HepG2 (cell line): Measurements from ENCODE around the gene PRM3. TPM values are rescaled to one million over a fixed set of nuclear protein-coding genes. Genes with fewer than 3 reads are reported as not detected.

Experiments
- ATF6 ChIP-seq: sonication (generic); formaldehyde crosslinking; conservative IDR thresholded peaks from 2 replicates; pipeline ENCODE4 v1.4.0; 2020; ENCODE audit warnings: missing genetic modification reagents
- ATM ChIP-seq: fragments of 450-650 bp; IDR thresholded peaks from 2 replicates; pipeline ENCODE4 v1.7.1; 2017; ENCODE audit warnings: mild to moderate bottlenecking, borderline replicate concordance
- BORCS8-MEF2B ChIP-seq: sonication (generic); formaldehyde crosslinking; IDR thresholded peaks from 2 replicates; pipeline ENCODE4 v1.8.0; 2022; ENCODE audit warnings: mild to moderate bottlenecking, missing genetic modification reagents
- CHD4 ChIP-seq: fragments of 200-600 bp; sonication (generic); IDR thresholded peaks from 2 replicates; pipeline ENCODE4 v1.7.0; 2017; ENCODE audit warnings: mild to moderate bottlenecking, low read length, borderline replicate concordance
- ERF ChIP-seq: IDR thresholded peaks from 2 replicates; pipeline ENCODE4 v1.6.1; 2018; ENCODE audit warnings: missing biosample characterization, missing genetic modification reagents
- FLYWCH1 ChIP-seq: sonication (generic); formaldehyde crosslinking; IDR thresholded peaks from 2 replicates; pipeline ENCODE4 v1.8.1; 2023; ENCODE audit warnings: mild to moderate bottlenecking, missing genetic modification reagents
- FOXO4 ChIP-seq: sonication (generic); formaldehyde crosslinking; conservative IDR thresholded peaks from 2 replicates; pipeline ENCODE4 v1.8.1; 2023; ENCODE audit warnings: missing genetic modification reagents
- KLF15 ChIP-seq: sonication (generic); formaldehyde crosslinking; IDR thresholded peaks from 2 replicates; pipeline ENCODE4 v1.8.1; 2023; ENCODE audit warnings: borderline replicate concordance, mild to moderate bottlenecking, inconsistent platforms, missing genetic modification reagents, mixed read lengths
- RARG ChIP-seq: sonication (generic); formaldehyde crosslinking; IDR thresholded peaks from 2 replicates; pipeline ENCODE4 v1.4.0; 2020; ENCODE audit warnings: low read depth, mild to moderate bottlenecking, missing genetic modification reagents
- RNF219 ChIP-seq: sonication (generic); formaldehyde crosslinking; IDR thresholded peaks from 2 replicates; pipeline ENCODE4 v1.5.0; 2020; ENCODE audit warnings: mild to moderate bottlenecking, missing genetic modification reagents
- SPEN ChIP-seq: sonication (generic); formaldehyde crosslinking; IDR thresholded peaks from 2 replicates; pipeline ENCODE4 v1.5.1; 2020; ENCODE audit warnings: low read depth, mild to moderate bottlenecking, missing genetic modification reagents
- TAF1 ChIP-seq: sonication (generic); formaldehyde crosslinking; IDR thresholded peaks from 2 replicates; pipeline ENCODE4 v1.4.0; 2020; ENCODE audit warnings: missing genetic modification reagents
- YEATS4 ChIP-seq: sonication (generic); formaldehyde crosslinking; IDR thresholded peaks from 2 replicates; pipeline ENCODE4 v1.4.0; 2020; ENCODE audit warnings: missing genetic modification reagents, borderline replicate concordance
- ZIK1 ChIP-seq: sonication (generic); formaldehyde crosslinking; IDR thresholded peaks from 2 replicates; pipeline ENCODE4 v1.5.0; 2020; ENCODE audit warnings: mild to moderate bottlenecking, low read depth, missing genetic modification reagents, borderline replicate concordance
- ZNF18 ChIP-seq: sonication (generic); formaldehyde crosslinking; IDR thresholded peaks from 2 replicates; pipeline ENCODE4 v1.8.0; 2022; ENCODE audit warnings: mild to moderate bottlenecking, missing genetic modification reagents; ENCODE audit not compliant: insufficient replicate concordance
- ZNF34 ChIP-seq: sonication (generic); formaldehyde crosslinking; IDR thresholded peaks from 2 replicates; pipeline ENCODE4 v1.4.0; 2020; ENCODE audit warnings: mild to moderate bottlenecking, missing genetic modification reagents, borderline replicate concordance
- ZNF598 ChIP-seq: sonication (generic); formaldehyde crosslinking; IDR thresholded peaks from 2 replicates; pipeline ENCODE4 v1.5.1; 2020; ENCODE audit warnings: mild to moderate bottlenecking, missing genetic modification reagents, borderline replicate concordance
- ZNF629 ChIP-seq: sonication (generic); formaldehyde crosslinking; conservative IDR thresholded peaks from 2 replicates; pipeline ENCODE4 v1.5.0; 2020; ENCODE audit warnings: missing genetic modification reagents
- ZNF883 ChIP-seq: sonication (generic); formaldehyde crosslinking; IDR thresholded peaks from 2 replicates; pipeline ENCODE4 v1.5.1; 2020; ENCODE audit warnings: mild to moderate bottlenecking, missing genetic modification reagents; ENCODE audit errors: not compliant biosample characterization
- polyA plus RNA-seq, 8 experiments: library from polyadenylated mRNA; depleted of rRNA in 3 of 8; stranded (reverse) in 7 of 8; unstranded in 1 of 8; fragments of >200 nt; fragmentation: Illumina TruSeq in 4 of 8; extraction: Trizol in 4 of 8; gene quantifications; 2 replicates each; pipeline versions ENCODE4 v1.2.1 to v1.2.3, GENCODE V29; 2011 to 2016; ENCODE audit warnings: low read depth in 4 of 8, missing spikeins in 1 of 8, mixed read lengths in 1 of 8; ENCODE audit not compliant: insufficient read depth in 1 of 8
- total RNA-seq, 5 experiments: library from RNA; depleted of rRNA; stranded (reverse); fragments of >200 nt; fragmentation: Illumina TruSeq; extraction: Trizol; gene quantifications; 2 replicates each; pipeline ENCODE4 v1.2.3, GENCODE V29; 2016; ENCODE audit warnings: low read depth in 1 of 5

Gene PRM3
- total and polyA plus RNA-seq, 2 of the 13 experiments (the other 11 are each of a cell fraction or from before 2014, with no cell fraction given) = not detected

- TF ChIP-seq FOXO4 (CRISPR knock-in tag) (no peak), ZIK1 (no peak), ATF6 (CRISPR knock-in tag) (no peak), TAF1 (CRISPR knock-in tag) (no peak), ZNF18 (CRISPR knock-in tag) (peak; percentile 11), YEATS4 (CRISPR knock-in tag) (no peak), ERF (CRISPR knock-in tag) (0 out of 2 replicates have a peak, but pooled peaks have one; percentile 21), ZNF629 (CRISPR knock-in tag) (no peak), RARG (no peak; the same call in 1 of the 2 replicates), RNF219 (no peak), ZNF883 (CRISPR knock-in tag) (peak; percentile 67), SPEN (no peak), ZNF598 (CRISPR knock-in tag) (no peak), BORCS8-MEF2B (CRISPR knock-in tag) (peak; percentile 86), CHD4 (peak; percentile 83), ZNF34 (CRISPR knock-in tag) (no peak), KLF15 (CRISPR knock-in tag) (no peak), FLYWCH1 (CRISPR knock-in tag) (no peak), ATM (no peak)
These were observed 5.5 kb upstream of the PRM3 start (continued) for GRCh38 chr16:11278681-11279628.
